Measurements from ENCODE around the gene ST3GAL3. TPM values are rescaled to one million over a fixed set of nuclear protein-coding genes. Genes with fewer than 3 reads are reported as not detected.

ST3GAL3 gene
- total RNA-seq, 6 experiments from 2014 or later, result 6.4 to 14.2 (median 12.0) TPM

DNA sequence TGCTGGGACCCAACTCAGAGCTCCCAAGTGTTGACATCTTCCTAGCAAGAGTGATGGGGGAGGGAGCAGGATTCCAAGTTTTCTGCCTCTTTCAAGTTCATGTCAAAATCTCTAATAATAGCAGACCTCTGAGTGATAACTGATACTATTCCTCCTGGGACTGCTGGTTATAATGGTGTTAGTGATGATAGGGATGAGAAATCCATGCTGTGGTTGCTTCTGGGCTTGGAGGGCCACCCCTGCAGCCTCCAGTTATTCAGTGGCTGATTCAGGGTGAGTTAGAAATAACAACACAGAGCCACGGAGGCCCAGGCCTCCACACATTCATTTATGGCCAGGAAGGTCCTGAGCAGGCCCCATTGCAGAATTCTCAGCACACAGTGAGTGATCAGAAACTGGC is 185.7 kb downstream of the ST3GAL3 start:
- Histone ChIP-seq H3K27me3 (no peaks in the 10 kb centered on the region), H3K36me3 (no peaks in the 10 kb centered on the region), H3K4me1 (no peaks in the 10 kb centered on the region), H3K27ac (no peak overlapping the region), H3K4me3 (no peak overlapping the region), H3K9me3 (no peaks in the 10 kb centered on the region)
- intact Hi-C loops (cut with DNase I), result no loop called here
- ATAC-seq (no peak), DNase-seq (no peak)
- 83% methylated on average over 1 of the region's 1 CpG for WGBS (ENCODE audit: insufficient coverage, low coverage, low lambda C conversion rate, missing lambda C conversion rate)
- no peak for TF ChIP-seq POLR2A (IDR thresholded peaks at IDR 0.05)
- TF ChIP-seq, protein P1, sequence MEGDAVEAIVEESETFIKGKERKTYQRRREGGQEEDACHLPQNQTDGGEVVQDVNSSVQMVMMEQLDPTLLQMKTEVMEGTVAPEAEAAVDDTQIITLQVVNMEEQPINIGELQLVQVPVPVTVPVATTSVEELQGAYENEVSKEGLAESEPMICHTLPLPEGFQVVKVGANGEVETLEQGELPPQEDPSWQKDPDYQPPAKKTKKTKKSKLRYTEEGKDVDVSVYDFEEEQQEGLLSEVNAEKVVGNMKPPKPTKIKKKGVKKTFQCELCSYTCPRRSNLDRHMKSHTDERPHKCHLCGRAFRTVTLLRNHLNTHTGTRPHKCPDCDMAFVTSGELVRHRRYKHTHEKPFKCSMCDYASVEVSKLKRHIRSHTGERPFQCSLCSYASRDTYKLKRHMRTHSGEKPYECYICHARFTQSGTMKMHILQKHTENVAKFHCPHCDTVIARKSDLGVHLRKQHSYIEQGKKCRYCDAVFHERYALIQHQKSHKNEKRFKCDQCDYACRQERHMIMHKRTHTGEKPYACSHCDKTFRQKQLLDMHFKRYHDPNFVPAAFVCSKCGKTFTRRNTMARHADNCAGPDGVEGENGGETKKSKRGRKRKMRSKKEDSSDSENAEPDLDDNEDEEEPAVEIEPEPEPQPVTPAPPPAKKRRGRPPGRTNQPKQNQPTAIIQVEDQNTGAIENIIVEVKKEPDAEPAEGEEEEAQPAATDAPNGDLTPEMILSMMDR (IDR thresholded peaks at IDR 0.05), result no peak

DNA sequence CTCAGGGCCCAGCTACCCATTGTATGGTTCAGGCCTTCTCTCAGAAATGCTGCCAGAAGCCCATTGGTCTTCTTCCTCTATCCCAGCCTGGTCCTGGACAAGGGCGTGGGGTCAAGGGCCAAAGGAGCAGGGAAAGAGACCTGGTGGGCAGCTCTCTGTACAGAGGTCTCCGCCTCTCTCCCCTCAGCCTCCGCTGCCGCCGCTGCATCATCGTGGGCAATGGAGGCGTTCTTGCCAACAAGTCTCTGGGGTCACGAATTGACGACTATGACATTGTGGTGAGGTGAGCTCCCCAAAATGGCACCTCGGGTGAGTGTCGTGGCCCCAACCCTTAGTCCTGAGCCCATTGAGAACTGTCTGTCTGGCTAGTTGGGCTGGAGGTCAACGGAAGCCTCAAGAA is 191.6 kb downstream of the ST3GAL3 start:
- ATAC-seq (no peak), DNase-seq (no peak)
- no peaks in the 10 kb centered on the region for H3K9me3 ChIP-seq
- 100% methylated on average over 4 of the region's 12 CpGs for WGBS (ENCODE audit: insufficient coverage, low coverage, low lambda C conversion rate, missing lambda C conversion rate)
- no peaks in the 10 kb centered on the region for H3K27me3 ChIP-seq
- intact Hi-C loops (cut with DNase I), result no loop called here
- TF ChIP-seq POLR2A (IDR thresholded peaks at IDR 0.05), result no peak
- TF ChIP-seq, protein P1 (IDR thresholded peaks at IDR 0.05), result no peak
- H3K27ac ChIP-seq, result no peak overlapping the region
- no peaks in the 10 kb centered on the region for H3K36me3 ChIP-seq
- no peak overlapping the region for H3K4me3 ChIP-seq
- H3K4me1 ChIP-seq, result no peaks in the 10 kb centered on the region

- TF ChIP-seq, protein P1 (IDR thresholded peaks at IDR 0.05), result no peak
- no peak for TF ChIP-seq POLR2A (IDR thresholded peaks at IDR 0.05)
- H3K36me3 ChIP-seq, result no peaks in the 10 kb centered on the region
- H3K9me3 ChIP-seq, result no peaks in the 10 kb centered on the region
- no peaks in the 10 kb centered on the region for H3K4me1 ChIP-seq
- no peak overlapping the region for H3K4me3 ChIP-seq
- intact Hi-C loops (cut with DNase I), result no loop called here
- 100% methylated on average over 1 of the region's 3 CpGs for WGBS (ENCODE audit: insufficient coverage, low coverage, low lambda C conversion rate, missing lambda C conversion rate)
- no peak for DNase-seq
- no peak overlapping the region for H3K27ac ChIP-seq
- H3K27me3 ChIP-seq, result no peaks in the 10 kb centered on the region
- no peak for ATAC-seq
These were observed 193.1 kb downstream of the ST3GAL3 start for GRCh38 chr1:43900386-43900785.

DNA sequence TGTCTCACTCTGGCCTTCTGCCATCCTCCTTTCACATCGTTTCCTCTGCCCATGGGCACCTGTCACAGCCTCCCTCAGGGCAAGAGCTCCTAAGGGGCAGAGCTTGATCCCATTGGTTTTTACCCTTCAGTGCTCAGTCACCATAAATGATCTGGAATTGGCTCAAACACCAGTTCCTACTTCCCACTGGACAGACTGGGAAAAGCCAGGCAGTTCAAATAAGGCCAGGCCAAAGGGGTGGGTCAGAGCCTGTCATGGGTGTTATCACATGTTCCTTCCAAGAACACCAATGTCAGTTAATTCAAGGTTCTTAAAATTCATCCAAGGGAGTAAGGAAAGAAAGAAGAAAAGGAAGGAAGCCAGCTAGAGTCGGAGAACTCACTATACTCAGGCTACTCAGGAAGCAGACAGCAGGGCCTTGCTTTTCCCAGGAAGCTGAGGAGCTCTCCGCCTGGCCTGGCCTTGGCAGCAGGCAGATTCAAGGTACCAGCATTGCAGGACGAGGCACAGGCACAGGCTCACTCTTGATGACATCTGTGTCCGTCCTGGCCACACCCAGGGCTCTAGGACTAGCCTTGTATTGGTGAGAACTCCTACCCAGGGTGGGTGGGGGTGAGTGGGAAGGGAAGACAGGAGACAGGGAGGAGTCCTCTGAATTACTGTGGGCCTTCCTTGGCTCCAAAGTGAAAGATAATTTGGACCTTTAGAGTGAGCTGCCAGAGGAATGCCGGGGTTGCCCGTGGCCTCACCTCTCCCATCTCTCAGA is 194.0 kb downstream of the ST3GAL3 start:
- ATAC-seq, result peak in 3 of 4 donors; percentile 9 to 36 (median 17)

More for the DNA sequence above, 194.0 kb downstream of the ST3GAL3 start:
- 70% methylated on average over 4 of the region's 7 CpGs for WGBS (ENCODE audit: insufficient coverage, low coverage, low lambda C conversion rate, missing lambda C conversion rate)
- H3K4me3 ChIP-seq, result no peak overlapping the region
- no peak for DNase-seq
- H3K27me3 ChIP-seq, result no peaks in the 10 kb centered on the region
- H3K9me3 ChIP-seq, result no peaks in the 10 kb centered on the region
- no peaks in the 10 kb centered on the region for H3K36me3 ChIP-seq
- H3K4me1 ChIP-seq, result no peaks in the 10 kb centered on the region
- H3K27ac ChIP-seq, result no peak overlapping the region
- no peak for TF ChIP-seq POLR2A (IDR thresholded peaks at IDR 0.05)
- TF ChIP-seq, protein P1 (IDR thresholded peaks at IDR 0.05), result no peak
- intact Hi-C loops (cut with DNase I), result no loop called here

All from right lobe of liver (tissue), 6 donors.